Hematopoietic multipotent progenitor cell treated with erythropoietin and hydrocortisone succinate and interleukin-3 and kit ligand, for 17 days (in vitro differentiated cells): ENCODE results near the gene HOXA4.

Experiments used
- DNase-seq: peaks from one replicate; pipeline ENCODE4 v3.0.0-alpha.2; 2015; ENCODE audit warnings: low spot score

Gene HOXA4

GRCh38 chr7:27147199-27148030 is 16.9 kb upstream of the HOXA4 start, which contains the start of gene HOXA6:
TSS of gene HOXA6 (minus strand) at chr7:27147774. CDS start at chr7:27147749, 25 bp downstream.
- no peak for DNase-seq

DNA sequence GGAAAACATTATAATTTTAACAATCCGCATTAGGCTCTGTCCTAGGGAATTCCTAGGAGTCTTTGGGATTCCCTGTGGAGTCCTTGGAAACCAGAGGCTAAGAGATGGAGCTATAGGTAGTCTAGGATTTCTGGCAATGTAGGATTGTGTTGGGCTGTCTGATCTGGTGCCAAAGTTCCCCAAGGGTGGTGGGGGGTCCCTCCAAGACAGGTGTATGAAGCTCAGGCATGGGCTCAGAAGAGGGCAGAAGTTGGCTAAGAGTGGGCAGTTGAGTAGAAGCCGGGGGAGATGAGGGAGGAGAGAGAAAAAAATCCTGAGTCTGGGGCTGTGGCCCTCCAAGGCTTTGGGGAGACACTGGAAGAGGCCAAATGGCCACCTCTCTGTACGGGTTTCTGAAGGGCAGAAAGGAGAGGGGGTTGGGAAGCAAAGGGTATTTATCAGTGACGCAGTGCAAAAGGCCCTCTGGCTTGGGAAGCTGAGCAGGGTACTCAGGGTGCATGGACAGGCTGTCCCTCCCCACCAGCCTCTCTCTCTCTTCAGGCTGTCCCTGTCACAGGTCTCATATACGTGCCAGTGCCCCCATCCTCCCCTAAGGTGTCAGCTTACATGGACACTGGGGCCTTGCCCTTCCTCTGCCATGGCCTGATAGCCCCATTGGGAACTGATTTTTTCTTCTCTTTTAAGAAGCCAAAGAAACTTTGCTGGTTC is 16.1 kb upstream of the HOXA4 start:
- no peak for DNase-seq

DNA sequence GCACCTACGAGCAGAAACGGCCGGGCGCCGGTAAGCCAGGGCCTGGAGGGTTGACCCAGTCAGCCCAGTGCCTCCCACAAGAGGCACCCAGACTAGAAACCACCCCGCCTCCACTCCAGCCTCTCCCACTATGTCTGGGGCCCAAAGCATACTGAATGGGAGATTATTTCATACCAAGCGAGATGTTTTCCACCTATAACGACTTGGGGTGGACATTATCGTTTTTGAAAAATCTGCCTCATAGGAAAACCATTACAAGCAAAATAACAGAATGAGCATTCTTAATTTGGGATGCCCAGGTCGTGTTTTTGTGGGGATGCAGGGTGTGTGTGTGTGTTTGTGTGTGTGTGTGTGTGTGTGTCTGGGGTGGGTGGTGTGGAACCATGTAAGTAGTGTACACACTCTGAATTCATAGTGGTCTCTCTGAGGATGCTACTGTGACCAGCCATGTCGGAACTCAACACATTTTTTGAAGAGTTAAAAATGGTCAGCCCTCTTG is 15.4 kb upstream of the HOXA4 start:
- DNase-seq, result no peak

- no peak for DNase-seq
Observed at GRCh38 chr7:27145165-27145913, 14.8 kb upstream of the HOXA4 start.

GRCh38 chr7:27144781-27145164 is 14.2 kb upstream of the HOXA4 start:
- DNase-seq, result no peak

GRCh38 chr7:27143950-27144780 is 13.6 kb upstream of the HOXA4 start:
- DNase-seq, result no peak

DNA sequence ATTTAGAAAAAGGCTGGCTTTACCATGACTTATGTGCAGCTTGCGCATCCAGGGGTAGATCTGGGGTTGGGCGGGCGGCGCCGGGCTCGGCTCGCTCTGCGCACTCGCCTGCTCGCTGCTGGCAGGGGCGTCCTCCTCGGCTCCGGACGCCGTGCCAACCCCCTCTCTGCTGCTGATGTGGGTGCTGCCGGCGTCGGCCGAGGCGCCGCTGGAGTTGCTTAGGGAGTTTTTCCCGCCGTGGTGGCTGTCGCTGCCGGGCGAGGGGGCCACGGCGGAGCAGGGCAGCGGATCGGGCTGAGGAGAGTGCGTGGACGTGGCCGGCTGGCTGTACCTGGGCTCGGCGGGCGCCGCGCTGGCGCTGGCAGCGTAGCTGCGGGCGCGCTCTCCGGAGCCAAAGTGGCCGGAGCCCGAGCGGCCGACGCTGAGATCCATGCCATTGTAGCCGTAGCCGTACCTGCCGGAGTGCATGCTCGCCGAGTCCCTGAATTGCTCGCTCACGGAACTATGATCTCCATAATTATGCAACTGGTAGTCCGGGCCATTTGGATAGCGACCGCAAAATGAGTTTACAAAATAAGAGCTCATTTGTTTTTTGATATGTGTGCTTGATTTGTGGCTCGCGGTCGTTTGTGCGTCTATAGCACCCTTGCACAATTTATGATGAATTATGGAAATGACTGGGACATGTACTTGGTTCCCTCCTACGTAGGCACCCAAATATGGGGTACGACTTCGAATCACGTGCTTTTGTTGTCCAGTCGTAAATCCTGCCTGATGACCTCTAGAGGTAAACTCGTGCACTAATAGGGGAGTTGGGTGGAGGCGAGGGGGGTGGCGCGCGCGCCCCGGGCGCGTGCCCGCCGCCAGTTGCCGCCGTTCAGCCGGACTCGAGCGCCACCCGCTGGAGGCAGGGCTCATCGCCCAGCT is 12.7 kb upstream of the HOXA4 start, which contains the start of gene HOXA5:
HOXA5 (minus strand) TSS at position 659 of the 927 bp plus-strand sequence; CDS start at position 585, 74 bp downstream.
- no peak for DNase-seq

- DNase-seq, result no peak
Observed at GRCh38 chr7:27142580-27143022, 12.0 kb upstream of the HOXA4 start.

GRCh38 chr7:27141923-27142579 is 11.5 kb upstream of the HOXA4 start:
- no peak for DNase-seq

DNA sequence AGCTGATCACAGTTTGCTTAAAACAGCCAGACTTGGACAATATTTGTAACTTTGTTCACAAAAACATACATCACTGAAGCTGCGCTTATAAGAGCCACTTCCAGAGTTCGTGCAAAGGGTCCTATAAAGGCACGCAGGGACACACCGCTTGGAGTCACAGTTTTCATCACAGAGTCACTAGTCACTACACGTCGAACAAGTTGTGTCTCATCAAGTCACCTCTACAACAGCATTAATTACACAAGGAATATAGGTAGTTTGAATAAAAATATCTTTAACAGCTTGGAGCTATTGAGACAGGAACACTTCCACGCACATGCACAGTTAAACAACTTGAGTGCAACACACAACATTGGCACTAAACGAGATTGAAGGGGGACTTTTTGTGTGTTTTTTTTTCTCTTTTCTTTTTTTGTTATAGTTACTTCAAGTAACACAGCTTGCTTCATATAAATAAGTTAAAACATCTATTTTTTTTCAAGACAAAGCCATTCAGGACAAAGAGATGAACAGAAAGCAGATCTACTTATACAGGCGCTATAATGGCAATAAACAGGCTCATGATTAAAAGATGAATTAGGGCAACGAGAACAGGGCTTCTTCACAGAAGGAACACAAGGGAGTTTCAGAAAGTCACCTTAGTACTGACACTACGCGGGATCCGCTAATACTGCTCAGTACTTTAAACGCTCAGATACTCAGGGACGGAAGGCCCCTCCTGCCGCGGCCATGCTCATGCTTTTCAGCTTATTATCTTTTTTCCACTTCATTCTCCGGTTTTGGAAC is 10.8 kb upstream of the HOXA4 start:
- DNase-seq, result no peak

- DNase-seq, result no peak
Observed at GRCh38 chr7:27140126-27140857, 9.7 kb upstream of the HOXA4 start.

DNA sequence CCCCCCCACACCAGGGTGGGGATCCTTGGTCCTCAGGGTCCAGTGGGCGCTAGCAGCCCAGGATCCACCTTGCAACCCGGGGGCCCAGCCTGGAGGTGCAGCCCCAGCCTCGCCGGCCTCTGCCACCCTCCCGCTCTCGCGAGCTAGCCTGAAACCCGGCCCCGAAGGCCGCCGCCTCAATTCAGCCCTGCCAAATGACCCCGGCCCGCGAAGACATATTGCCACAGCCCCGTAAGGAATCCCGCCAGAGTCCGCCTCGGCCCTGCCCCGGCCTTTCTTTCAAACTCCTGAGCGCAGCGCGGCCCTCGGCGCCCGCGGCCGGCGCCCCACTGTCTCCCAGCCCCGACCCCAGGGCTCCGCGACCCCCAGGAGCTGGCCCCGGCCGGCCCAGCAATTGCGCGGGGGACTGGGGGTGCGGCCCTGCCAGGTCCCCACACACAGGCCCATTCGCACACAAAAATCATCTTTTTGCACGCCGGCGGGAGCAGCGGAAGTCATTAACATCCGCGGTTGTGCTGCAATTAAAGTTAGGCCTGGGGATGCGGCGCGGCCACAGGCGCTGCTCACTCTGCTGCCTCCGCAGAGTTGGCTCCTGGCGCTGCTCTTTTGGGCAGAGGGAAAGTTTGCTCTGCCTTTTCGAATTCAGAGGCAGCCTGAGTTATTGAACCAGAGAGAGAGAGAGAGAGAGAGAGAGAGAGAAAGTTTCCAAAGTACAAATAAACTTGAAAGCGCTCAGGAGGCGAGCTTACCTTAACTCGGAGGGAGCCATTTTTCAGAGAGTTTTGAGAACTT is 9.0 kb upstream of the HOXA4 start:
- no peak for DNase-seq

GRCh38 chr7:27138985-27139333 is 8.4 kb upstream of the HOXA4 start:
- DNase-seq, result no peak

DNA sequence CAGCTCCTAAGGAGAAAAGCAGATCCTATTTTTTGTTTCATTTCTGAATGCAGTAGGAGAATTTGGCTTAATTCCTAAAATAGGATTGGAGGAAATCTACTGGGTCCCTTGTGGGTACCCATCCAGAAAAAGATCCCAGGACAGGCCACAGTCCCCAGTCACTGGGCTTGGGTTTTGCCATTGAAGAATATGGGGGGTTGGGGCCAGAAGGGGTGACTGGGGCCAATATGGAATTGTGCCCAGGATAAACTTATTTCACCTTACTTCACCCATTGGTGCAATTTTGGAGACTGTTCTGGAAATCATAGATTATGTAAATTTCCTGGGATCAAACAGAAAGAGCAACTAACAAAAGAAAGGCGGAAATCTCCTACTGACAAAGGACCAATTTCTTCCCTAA is 7.9 kb upstream of the HOXA4 start:
- DNase-seq, result no peak

GRCh38 chr7:27137640-27138315 is 7.2 kb upstream of the HOXA4 start:
- no peak for DNase-seq

GRCh38 chr7:27134392-27134791 is 3.8 kb upstream of the HOXA4 start:
- no peak for DNase-seq
